ENCODE results near the gene MID2.
A peak's percentile ranks its signal among the peaks of the same experiment; 100 is the strongest.
"Not testable (repeated sequence)": the region's sequence is repeated elsewhere in the genome, so short reads cannot be mapped to it uniquely, and the experiment has no call there.

Gene MID2

GRCh38 chrX:107849747-107850421 is 24.2 kb downstream of the MID2 start:
- Histone ChIP-seq H3K27ac (ENCODE audit: poor library complexity, severe bottlenecking) (peak overlapping the region; percentile 42), H3K36me3 (ENCODE audit: low read depth) (no peaks in the 10 kb centered on the region), H3K9me3 (ENCODE audit: severe bottlenecking) (no peaks in the 10 kb centered on the region), H3K27me3 (ENCODE audit: insufficient read depth, poor library complexity, severe bottlenecking) (no peaks in the 10 kb centered on the region), H3K4me3 (ENCODE audit: severe bottlenecking) (no peak overlapping the region), H3K4me1 (ENCODE audit: insufficient read depth, poor library complexity, severe bottlenecking) (peaks cover 21% of the 10 kb centered on the region)
- peak; percentile 11 for TF ChIP-seq CTCF (IDR thresholded peaks at IDR 0.05; ENCODE audit: poor library complexity, severe bottlenecking)
- ATAC-seq (ENCODE audit: low read depth), result no peak
- DNase-seq (ENCODE audit: low spot score), result no peak

- Histone ChIP-seq H3K9me3 (ENCODE audit: severe bottlenecking) (no peaks in the 10 kb centered on the region), H3K4me3 (ENCODE audit: severe bottlenecking) (no peak overlapping the region), H3K36me3 (ENCODE audit: low read depth) (no peaks in the 10 kb centered on the region), H3K4me1 (ENCODE audit: insufficient read depth, poor library complexity, severe bottlenecking) (peaks cover 21% of the 10 kb centered on the region), H3K27me3 (ENCODE audit: insufficient read depth, poor library complexity, severe bottlenecking) (no peaks in the 10 kb centered on the region), H3K27ac (ENCODE audit: poor library complexity, severe bottlenecking) (peak overlapping the region; percentile 42)
- no peak for TF ChIP-seq CTCF (IDR thresholded peaks at IDR 0.05; ENCODE audit: poor library complexity, severe bottlenecking)
- DNase-seq (ENCODE audit: low spot score) (no peak), ATAC-seq (ENCODE audit: low read depth) (no peak)
These were observed 24.7 kb downstream of the MID2 start for GRCh38 chrX:107850422-107850765.

- H3K27ac ChIP-seq (ENCODE audit: poor library complexity, severe bottlenecking), result peak overlapping the region; percentile 42
- H3K4me3 ChIP-seq (ENCODE audit: severe bottlenecking), result no peak overlapping the region
- H3K9me3 ChIP-seq (ENCODE audit: severe bottlenecking), result no peaks in the 10 kb centered on the region
- DNase-seq (ENCODE audit: low spot score), result no peak
- H3K36me3 ChIP-seq (ENCODE audit: low read depth), result no peaks in the 10 kb centered on the region
- no peak for TF ChIP-seq CTCF (IDR thresholded peaks at IDR 0.05; ENCODE audit: poor library complexity, severe bottlenecking)
- H3K27me3 ChIP-seq (ENCODE audit: insufficient read depth, poor library complexity, severe bottlenecking), result no peaks in the 10 kb centered on the region
- ATAC-seq (ENCODE audit: low read depth), result peak; percentile 73
- H3K4me1 ChIP-seq (ENCODE audit: insufficient read depth, poor library complexity, severe bottlenecking), result peaks cover 21% of the 10 kb centered on the region
These were observed 25.5 kb downstream of the MID2 start for GRCh38 chrX:107851215-107851614.

- H3K9me3 ChIP-seq (ENCODE audit: severe bottlenecking), result not testable (repeated sequence)
These were observed 26.0 kb downstream of the MID2 start for GRCh38 chrX:107851665-107852064.

GRCh38 chrX:107856289-107856688 is 30.6 kb downstream of the MID2 start:
- H3K9me3 ChIP-seq (ENCODE audit: severe bottlenecking), result no peaks in the 10 kb centered on the region
- DNase-seq (ENCODE audit: low spot score), result no peak
- no peaks in the 10 kb centered on the region for H3K27me3 ChIP-seq (ENCODE audit: insufficient read depth, poor library complexity, severe bottlenecking)
- no peak overlapping the region for H3K27ac ChIP-seq (ENCODE audit: poor library complexity, severe bottlenecking)
- H3K4me1 ChIP-seq (ENCODE audit: insufficient read depth, poor library complexity, severe bottlenecking), result peaks cover 2% of the 10 kb centered on the region
- H3K4me3 ChIP-seq (ENCODE audit: severe bottlenecking), result no peak overlapping the region
- ATAC-seq (ENCODE audit: low read depth), result no peak
- TF ChIP-seq CTCF (IDR thresholded peaks at IDR 0.05; ENCODE audit: poor library complexity, severe bottlenecking), result no peak
- no peaks in the 10 kb centered on the region for H3K36me3 ChIP-seq (ENCODE audit: low read depth)

More at GRCh38 chrX:107851665-107852064, 26.0 kb downstream of the MID2 start:
- not testable (repeated sequence) for H3K4me3 ChIP-seq (ENCODE audit: severe bottlenecking); DNase-seq (ENCODE audit: low spot score); H3K27me3 ChIP-seq (ENCODE audit: insufficient read depth, poor library complexity, severe bottlenecking); ATAC-seq (ENCODE audit: low read depth); H3K36me3 ChIP-seq (ENCODE audit: low read depth)
- Histone ChIP-seq H3K4me1 (ENCODE audit: insufficient read depth, poor library complexity, severe bottlenecking) (peaks cover 21% of the 10 kb centered on the region), H3K27ac (ENCODE audit: poor library complexity, severe bottlenecking) (peak overlapping the region; percentile 42)

GRCh38 chrX:107857041-107857440 is 31.4 kb downstream of the MID2 start:
- not testable (repeated sequence) for H3K36me3 ChIP-seq (ENCODE audit: low read depth); ATAC-seq (ENCODE audit: low read depth); H3K27me3 ChIP-seq (ENCODE audit: insufficient read depth, poor library complexity, severe bottlenecking); H3K4me1 ChIP-seq (ENCODE audit: insufficient read depth, poor library complexity, severe bottlenecking); H3K9me3 ChIP-seq (ENCODE audit: severe bottlenecking); H3K27ac ChIP-seq (ENCODE audit: poor library complexity, severe bottlenecking); DNase-seq (ENCODE audit: low spot score); H3K4me3 ChIP-seq (ENCODE audit: severe bottlenecking)
